ENCODE measurements around the gene SDHB. TPM values are rescaled to one million over a fixed set of nuclear protein-coding genes. Genes with fewer than 3 reads are reported as not detected.

SDHB gene
- total RNA-seq, 4 donors from 2014 or later = 79.6 to 130 (median 86.3) TPM

DNA sequence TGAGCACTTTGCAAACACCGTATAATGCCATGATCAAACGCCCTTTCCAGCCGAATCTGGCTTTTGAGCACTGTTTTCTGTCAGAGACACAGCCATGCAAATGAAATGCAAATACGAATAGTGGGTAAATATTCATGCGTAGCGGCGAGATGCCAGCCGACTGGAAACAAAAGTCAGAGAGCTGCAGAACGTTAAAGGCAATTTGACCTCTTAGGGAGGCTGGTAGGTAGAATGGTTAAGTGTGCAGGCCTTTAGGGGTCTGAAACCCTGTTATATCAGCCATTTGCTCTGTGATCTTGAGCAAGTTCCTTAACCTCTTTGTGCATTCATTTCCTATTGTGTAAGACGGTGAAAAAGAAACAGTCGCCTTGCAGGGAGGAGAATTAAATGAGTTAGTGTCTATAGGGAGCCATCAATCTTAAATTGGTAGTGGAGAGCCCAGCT lies 6.5 kb upstream of the SDHB start:
- peaks cover 0 to 9% (median 4%) of the 10 kb centered on the region in 4 donors for H3K4me1 ChIP-seq
- TF ChIP-seq POLR2A (IDR thresholded peaks at IDR 0.05) = no peak
- TF ChIP-seq, protein P1, sequence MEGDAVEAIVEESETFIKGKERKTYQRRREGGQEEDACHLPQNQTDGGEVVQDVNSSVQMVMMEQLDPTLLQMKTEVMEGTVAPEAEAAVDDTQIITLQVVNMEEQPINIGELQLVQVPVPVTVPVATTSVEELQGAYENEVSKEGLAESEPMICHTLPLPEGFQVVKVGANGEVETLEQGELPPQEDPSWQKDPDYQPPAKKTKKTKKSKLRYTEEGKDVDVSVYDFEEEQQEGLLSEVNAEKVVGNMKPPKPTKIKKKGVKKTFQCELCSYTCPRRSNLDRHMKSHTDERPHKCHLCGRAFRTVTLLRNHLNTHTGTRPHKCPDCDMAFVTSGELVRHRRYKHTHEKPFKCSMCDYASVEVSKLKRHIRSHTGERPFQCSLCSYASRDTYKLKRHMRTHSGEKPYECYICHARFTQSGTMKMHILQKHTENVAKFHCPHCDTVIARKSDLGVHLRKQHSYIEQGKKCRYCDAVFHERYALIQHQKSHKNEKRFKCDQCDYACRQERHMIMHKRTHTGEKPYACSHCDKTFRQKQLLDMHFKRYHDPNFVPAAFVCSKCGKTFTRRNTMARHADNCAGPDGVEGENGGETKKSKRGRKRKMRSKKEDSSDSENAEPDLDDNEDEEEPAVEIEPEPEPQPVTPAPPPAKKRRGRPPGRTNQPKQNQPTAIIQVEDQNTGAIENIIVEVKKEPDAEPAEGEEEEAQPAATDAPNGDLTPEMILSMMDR (IDR thresholded peaks at IDR 0.05) = no peak
- TF ChIP-seq EP300 (IDR thresholded peaks at IDR 0.05) = no peak
- no peak for DNase-seq (ENCODE audit: low spot score in 2 of 2)
- no peak overlapping the region for H3K4me3 ChIP-seq
- H3K36me3 ChIP-seq = no peaks in the 10 kb centered on the region
- 30 to 37% methylated on average over 11 of the region's 11 CpGs for WGBS, 2 donors
- H3K27ac ChIP-seq = peak overlapping the region in 2 of 4 donors; percentile 21 to 63
- H3K9me3 ChIP-seq = peaks cover 0 to 7% (median 0%) of the 10 kb centered on the region in 4 donors
- no peaks in the 10 kb centered on the region for H3K27me3 ChIP-seq

DNA sequence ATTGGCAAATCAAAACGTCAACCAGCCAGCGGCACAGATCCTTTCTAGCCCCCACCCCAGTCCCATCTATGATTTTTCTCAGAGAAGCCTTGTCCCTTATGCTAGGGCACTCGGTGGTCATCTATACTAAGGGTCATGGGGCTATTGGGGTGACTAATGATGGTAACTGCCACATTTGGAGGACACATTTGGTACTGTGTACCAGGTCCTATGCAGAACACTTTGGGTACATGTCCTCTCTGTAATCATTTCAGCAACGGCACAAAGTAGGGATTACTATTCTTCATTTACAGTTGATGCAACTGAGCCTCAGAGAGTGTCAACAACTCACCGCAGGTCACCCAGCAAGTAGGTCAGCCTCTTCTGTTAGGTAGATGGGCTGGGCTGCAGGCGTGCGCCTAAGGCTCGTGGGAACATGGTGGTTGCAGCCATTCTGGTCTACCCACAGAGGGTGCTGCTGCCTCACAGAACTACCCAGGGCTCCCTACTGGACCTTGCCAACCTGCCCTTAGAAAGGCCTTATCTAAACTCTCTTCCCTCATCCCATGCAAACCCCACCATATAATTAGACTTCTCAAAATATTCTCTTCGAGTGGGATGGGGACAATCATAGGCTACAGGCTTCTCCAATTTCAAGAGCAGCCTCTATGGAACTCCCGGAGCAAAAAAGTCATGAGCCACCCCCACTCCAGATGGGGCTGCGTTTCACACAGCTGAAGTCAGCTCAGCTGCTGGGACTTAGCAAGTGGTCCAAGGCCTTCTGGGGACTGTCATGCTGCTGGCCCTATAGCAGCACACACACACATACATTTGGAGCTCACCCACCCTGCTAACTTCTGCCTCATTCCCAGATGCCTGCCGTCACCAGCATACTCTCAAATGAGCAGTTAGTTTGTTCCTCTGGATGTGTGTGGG lies 5.8 kb upstream of the SDHB start:
- no peak overlapping the region for H3K4me3 ChIP-seq

DNA sequence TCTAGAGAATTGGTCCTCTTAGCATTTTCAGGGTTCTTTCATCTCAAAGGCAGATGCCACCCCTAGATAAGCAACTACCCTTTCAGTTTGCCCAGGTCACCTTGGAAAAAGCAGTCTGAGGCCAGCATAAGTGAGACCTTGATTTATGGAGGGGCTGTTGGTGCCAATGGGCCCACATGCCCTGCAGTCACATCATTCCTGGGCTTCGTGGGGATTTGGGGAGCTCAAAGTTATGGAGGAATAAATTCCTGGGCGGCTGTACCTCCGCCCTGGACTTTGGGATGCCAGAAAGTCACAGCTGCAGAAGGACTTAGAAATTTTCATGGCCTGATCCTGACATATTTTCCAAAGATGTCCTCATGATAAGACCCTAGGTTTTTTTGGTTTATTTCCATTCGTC lies 2.7 kb upstream of the SDHB start:
- H3K4me1 ChIP-seq = peaks cover 0 to 29% (median 20%) of the 10 kb centered on the region in 4 donors
- no peak for DNase-seq (ENCODE audit: low spot score in 2 of 2)
- no peak overlapping the region for H3K27ac ChIP-seq
- 74 to 86% methylated on average over 4 of the region's 4 CpGs for WGBS, 2 donors
- H3K36me3 ChIP-seq = no peaks in the 10 kb centered on the region
- H3K4me3 ChIP-seq = no peak overlapping the region
- H3K9me3 ChIP-seq = no peaks in the 10 kb centered on the region
- TF ChIP-seq, protein P1 (IDR thresholded peaks at IDR 0.05) = no peak
- TF ChIP-seq POLR2A (IDR thresholded peaks at IDR 0.05) (no peak), EP300 (IDR thresholded peaks at IDR 0.05) (no peak)
- no peaks in the 10 kb centered on the region for H3K27me3 ChIP-seq

More for the DNA sequence above, 5.8 kb upstream of the SDHB start:
- Histone ChIP-seq H3K9me3 (no peaks in the 10 kb centered on the region), H3K36me3 (no peaks in the 10 kb centered on the region), H3K27me3 (no peaks in the 10 kb centered on the region), H3K4me1 (peaks cover 0 to 9% (median 4%) of the 10 kb centered on the region in 4 donors), H3K27ac (peak overlapping the region in 2 of 4 donors; percentile 5 to 63)
- no peak for TF ChIP-seq POLR2A (IDR thresholded peaks at IDR 0.05)
- TF ChIP-seq, protein P1 (IDR thresholded peaks at IDR 0.05) = peak; percentile 55 to 81 (median 73)
- no peak for TF ChIP-seq EP300 (IDR thresholded peaks at IDR 0.05)
- 26 to 31% methylated on average over 12 of the region's 12 CpGs for whole genome bisulfite sequencing, 2 donors
- DNase-seq (ENCODE audit: low spot score in 2 of 2) = peak in 1 of 2 donors; percentile 20

DNA sequence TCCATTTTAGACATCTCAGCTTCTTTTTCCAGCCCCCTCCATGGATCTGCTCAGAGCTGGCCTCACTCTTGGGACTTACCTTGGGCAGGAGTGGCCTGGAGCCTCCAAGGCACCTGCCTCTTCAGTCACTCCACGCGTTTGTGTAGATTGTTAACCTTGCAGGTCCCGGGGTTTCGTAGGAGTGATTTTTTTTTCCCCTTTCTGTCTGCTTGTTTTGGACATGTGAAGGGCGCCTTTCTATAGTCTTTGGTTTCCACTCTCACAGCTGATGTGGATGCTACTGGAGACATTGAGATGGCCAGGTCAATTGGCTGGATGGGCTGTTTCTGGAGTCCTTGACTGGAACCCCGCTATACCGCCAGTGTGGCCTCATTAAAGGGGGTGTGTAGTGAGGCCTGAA lies 2.0 kb upstream of the SDHB start:
- no peaks in the 10 kb centered on the region for H3K36me3 ChIP-seq
- H3K27me3 ChIP-seq = no peaks in the 10 kb centered on the region
- no peak overlapping the region for H3K4me3 ChIP-seq
- no peaks in the 10 kb centered on the region for H3K9me3 ChIP-seq
- DNase-seq (ENCODE audit: low spot score in 2 of 2) = no peak
- H3K27ac ChIP-seq = no peak overlapping the region
- no peak for TF ChIP-seq POLR2A (IDR thresholded peaks at IDR 0.05)
- no peak for TF ChIP-seq EP300 (IDR thresholded peaks at IDR 0.05)
- TF ChIP-seq, protein P1 (IDR thresholded peaks at IDR 0.05) = no peak
- H3K4me1 ChIP-seq = peaks cover 0 to 36% (median 18%) of the 10 kb centered on the region in 4 donors
- 93 to 95% methylated on average over 7 of the region's 7 CpGs for WGBS, 2 donors

Data from tibial nerve (tissue), 4 donors.